ENCODE results near the gene C11orf87. TPM values are rescaled to one million over a fixed set of nuclear protein-coding genes. Genes with fewer than 3 reads are reported as not detected.

Gene C11orf87
- total RNA-seq, 4 donors from 2014 or later, result 0.09 to 5.9 TPM; not detected in 2

DNA sequence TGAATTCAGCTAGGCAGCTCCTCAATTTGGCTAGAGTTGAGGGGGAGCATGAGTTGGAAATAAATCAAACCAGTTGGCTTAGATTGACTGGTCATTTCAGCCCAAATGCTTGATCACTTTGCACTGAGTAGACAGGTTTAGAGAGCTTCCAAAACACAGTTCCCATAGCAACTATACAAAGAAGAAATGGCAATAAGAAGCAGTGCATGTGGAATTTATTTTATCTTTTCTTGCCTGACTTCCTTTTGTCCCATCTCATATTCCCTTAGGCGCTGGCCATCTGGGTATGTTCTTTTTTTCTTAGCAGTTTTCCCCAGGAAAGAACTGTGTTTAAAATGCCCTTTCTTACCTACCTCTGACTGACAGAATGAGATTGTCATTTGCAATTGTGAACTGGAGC, 38.7 kb upstream of the C11orf87 start:
- TF ChIP-seq CTCF (IDR thresholded peaks at IDR 0.05) (no peak), POLR2A (IDR thresholded peaks at IDR 0.05) (no peak)
- no peaks in the 10 kb centered on the region for H3K36me3 ChIP-seq
- no peaks in the 10 kb centered on the region for H3K9me3 ChIP-seq
- DNase-seq, result no peak
- H3K4me1 ChIP-seq, result no peaks in the 10 kb centered on the region
- no peaks in the 10 kb centered on the region for H3K27me3 ChIP-seq
- no peak overlapping the region for H3K4me3 ChIP-seq
- H3K27ac ChIP-seq, result no peak overlapping the region
- intact Hi-C loops (cut with DNase I; ENCODE audit: low total_unique reads), result no loop called here

- intact Hi-C loops (cut with DNase I; ENCODE audit: low total_unique reads), result no loop called here
- TF ChIP-seq CTCF (IDR thresholded peaks at IDR 0.05), result no peak
- TF ChIP-seq POLR2A (IDR thresholded peaks at IDR 0.05), result no peak
- H3K4me3 ChIP-seq, result no peak overlapping the region
- no peaks in the 10 kb centered on the region for H3K4me1 ChIP-seq
- H3K9me3 ChIP-seq, result no peaks in the 10 kb centered on the region
- no peak for DNase-seq
- H3K27ac ChIP-seq, result no peak overlapping the region
- no peaks in the 10 kb centered on the region for H3K36me3 ChIP-seq
- no peaks in the 10 kb centered on the region for H3K27me3 ChIP-seq
Measured at GRCh38 chr11:109384873-109385272, 37.1 kb upstream of the C11orf87 start.

GRCh38 chr11:109388982-109389381, 33.0 kb upstream of the C11orf87 start:
- H3K4me3 ChIP-seq, result no peak overlapping the region
- intact Hi-C loops (cut with DNase I; ENCODE audit: low total_unique reads), result no loop called here
- TF ChIP-seq CTCF (IDR thresholded peaks at IDR 0.05) (no peak), POLR2A (IDR thresholded peaks at IDR 0.05) (no peak)
- H3K27ac ChIP-seq, result no peak overlapping the region
- H3K4me1 ChIP-seq, result no peaks in the 10 kb centered on the region
- H3K36me3 ChIP-seq, result no peaks in the 10 kb centered on the region
- H3K27me3 ChIP-seq, result no peaks in the 10 kb centered on the region
- no peaks in the 10 kb centered on the region for H3K9me3 ChIP-seq
- no peak for DNase-seq

DNA sequence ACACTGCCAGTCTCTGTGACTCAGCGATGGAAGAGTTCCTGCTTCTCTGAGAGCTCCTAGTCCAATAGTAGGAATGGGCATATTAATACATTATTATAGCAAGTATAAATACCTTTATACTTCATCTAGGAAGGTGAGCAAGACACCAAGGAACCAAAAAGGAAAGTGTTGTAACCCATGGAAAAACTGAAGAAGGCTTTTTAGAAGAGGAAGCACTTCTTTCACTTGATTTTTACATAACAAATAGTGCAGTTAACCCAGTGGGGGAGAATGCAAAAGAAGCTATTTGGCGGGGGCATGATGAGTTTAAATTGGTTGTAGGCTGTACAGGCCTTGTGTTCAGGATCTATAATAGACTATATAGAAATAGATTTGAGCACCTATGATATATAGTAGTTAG, 31.2 kb upstream of the C11orf87 start:
- Histone ChIP-seq H3K4me3 (no peak overlapping the region), H3K9me3 (no peaks in the 10 kb centered on the region), H3K4me1 (no peaks in the 10 kb centered on the region), H3K27me3 (no peaks in the 10 kb centered on the region), H3K27ac (no peak overlapping the region), H3K36me3 (no peaks in the 10 kb centered on the region)
- intact Hi-C loops (cut with DNase I; ENCODE audit: low total_unique reads), result no loop called here
- TF ChIP-seq CTCF (IDR thresholded peaks at IDR 0.05) (no peak), POLR2A (IDR thresholded peaks at IDR 0.05) (no peak)
- DNase-seq, result no peak

DNA sequence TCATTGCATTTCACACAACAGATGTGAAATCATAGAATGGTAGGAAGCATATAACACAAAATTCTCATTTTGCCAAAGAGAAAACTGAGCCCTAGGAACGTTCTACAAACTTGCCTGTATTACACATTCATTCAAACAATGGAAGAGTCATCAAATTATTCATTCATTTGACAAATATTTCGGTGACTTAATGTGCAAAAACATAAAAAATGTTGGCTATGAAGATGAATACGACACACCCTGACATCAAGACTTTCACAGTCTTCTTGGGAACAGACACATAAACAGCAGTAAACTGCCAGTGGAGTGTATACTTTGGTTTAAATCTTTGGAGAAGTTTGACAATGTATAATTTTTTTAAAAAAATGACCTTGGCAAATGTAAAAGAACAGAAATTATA, 20.4 kb upstream of the C11orf87 start:
- Histone ChIP-seq H3K4me1 (no peaks in the 10 kb centered on the region), H3K27me3 (no peaks in the 10 kb centered on the region), H3K36me3 (no peaks in the 10 kb centered on the region), H3K4me3 (no peak overlapping the region), H3K9me3 (no peaks in the 10 kb centered on the region), H3K27ac (no peak overlapping the region)
- intact Hi-C loops (cut with DNase I; ENCODE audit: low total_unique reads), result no loop called here
- DNase-seq, result no peak
- TF ChIP-seq POLR2A (IDR thresholded peaks at IDR 0.05), result no peak
- TF ChIP-seq CTCF (IDR thresholded peaks at IDR 0.05), result no peak

All from uterus (tissue), 4 donors.